IPS DF 19.7 (cell line): ENCODE results near the gene RMND5A.

Experiments
- DNase-seq: peaks from one replicate; pipeline ENCODE4 v3.0.0-alpha.2; 2013; ENCODE audit warnings: low read depth, low spot score

Gene RMND5A

DNA sequence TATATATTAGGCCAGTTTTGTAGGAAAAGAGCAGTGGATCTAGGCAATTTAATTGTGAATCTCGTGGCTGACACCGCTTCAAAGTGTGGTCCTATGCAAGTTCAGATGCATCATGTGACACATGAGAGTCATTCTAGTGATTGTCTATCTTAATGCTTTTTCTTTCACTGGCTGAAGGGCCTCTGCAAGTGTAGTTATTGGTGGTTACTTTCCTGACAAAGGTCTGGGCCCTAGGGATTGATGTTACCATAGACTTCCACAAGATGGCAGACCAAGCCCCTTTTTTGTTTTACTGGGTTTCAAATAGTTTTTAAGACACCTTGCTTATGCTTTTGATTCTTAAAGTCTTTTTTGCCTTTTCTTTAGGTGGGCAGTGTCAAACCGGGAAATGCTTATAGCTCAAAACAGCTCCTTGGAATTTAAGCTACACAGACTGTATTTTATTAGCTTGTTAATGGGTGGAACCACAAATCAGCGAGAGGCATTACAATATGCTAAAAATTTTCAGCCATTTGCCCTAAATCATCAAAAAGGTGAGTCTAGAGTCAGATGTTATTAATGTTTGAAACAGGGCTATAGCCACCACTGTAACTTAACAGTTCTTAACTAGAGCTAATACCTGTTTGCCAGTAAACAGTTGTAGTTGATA is 44.7 kb downstream of the RMND5A start:
- DNase-seq = no peak

DNA sequence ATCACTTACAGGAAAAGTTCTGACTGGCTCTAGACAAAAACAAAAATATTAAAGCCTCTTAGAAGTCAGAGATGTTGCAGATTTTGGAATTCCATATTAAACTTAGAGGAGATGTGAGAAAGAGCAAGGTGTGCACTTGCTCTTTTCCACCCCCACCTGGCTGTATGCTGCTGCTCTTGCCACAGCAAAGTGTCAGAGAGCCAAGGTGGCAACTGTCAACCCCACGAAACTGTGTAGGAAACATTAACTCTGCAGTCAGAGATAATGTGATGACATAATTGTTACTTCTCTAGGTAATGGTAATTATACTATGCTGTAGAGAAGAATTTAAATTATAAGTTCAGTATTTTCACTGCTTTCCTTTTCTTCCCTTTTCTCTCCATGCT is 45.2 kb downstream of the RMND5A start:
- DNase-seq = no peak

DNA sequence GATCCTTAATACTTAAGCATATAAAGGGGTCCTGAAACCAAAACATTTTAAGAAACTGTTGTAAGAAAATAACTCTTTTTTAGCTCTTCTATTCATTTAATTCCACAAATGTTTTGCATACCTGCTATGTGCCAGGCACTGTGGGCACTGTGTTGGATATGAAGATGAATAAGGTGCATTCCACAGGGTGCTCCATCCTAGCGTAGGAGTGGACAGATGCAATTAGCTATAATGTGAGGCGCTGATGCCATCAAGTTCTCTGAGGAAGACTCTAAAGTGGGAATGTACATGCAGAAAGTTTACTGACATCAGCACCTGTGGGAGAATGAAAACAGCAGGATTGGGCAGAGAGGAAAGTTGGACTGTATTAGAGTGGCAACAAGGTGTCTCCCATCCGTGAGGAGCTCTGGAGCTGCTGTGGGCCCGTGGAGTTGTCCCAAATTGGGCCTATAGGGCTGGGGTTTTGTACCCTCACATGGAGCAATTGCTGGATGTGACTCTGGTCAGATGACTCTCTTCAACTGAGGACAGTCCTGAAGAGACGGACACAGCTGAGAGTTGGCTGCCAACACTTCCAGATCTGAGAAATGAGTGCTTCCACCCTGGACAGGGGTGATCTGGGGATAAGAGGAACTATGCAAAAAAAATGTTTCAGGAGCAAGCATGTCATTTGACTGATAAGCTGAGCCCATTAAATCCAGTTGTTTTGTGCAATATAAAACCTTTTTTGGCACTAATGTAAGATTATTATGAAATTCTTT is 48.3 kb downstream of the RMND5A start:
- DNase-seq = no peak

DNA sequence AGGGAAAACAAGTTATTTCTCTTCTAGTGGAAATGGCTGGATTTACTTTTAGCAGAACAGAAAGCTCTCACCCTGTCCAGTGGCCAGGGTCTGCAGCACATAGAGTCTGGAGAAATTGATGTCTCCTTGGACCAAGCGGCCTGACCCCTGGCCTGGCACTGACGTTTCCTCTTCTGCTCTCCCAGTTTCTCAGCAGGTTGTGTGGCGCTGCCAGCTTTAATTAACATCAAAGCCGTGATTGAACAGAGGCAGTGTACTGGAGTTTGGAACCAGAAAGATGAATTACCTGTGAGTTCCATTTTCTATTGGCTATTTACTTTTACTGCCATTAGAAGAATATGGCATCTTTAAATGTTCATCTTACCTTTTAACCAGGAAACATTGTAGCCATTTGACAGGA is 49.7 kb downstream of the RMND5A start:
- DNase-seq = no peak

DNA sequence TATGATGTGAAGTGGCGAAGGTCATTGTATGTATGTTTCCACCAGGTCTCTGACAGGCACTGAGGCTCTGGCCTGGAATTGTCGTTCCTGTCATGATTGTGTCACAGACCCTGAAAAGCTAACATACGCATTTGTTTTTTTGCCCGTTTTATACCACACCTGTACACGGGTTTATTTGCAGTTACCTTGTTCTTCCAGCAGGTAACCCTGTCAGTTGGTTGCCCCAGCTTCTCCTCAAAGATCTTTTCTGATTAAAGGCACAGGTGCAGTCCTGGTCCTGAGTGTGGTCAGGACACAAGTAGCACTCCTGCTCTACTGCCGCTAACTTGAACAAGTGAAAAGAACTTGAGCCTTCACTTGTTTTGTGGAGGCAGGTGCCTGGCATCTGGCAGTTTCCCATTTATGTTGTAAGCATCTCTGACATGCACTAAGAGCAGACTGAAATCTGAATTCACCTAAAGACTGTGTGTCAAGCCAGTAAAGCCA is 50.8 kb downstream of the RMND5A start:
- DNase-seq = no peak

DNA sequence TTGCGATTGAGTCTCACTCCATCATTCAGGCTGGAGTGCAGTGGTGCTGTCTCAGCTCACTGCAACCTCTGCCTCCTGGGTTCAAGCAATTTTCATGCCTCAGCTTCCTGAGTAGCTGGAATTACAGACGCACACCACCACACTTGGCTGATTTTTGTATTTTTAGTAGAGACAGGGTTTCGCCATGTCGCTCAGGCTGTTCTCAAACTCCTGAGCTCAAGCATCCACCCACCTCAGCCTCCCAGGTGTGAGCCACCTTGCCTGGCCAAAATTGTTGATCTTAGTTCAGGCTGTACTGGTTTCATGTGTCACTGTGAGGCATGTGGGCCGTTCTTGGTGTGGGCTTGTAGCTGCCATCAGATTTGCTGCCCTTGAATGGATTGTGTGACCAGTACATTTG is 52.5 kb downstream of the RMND5A start:
- DNase-seq = no peak

DNA sequence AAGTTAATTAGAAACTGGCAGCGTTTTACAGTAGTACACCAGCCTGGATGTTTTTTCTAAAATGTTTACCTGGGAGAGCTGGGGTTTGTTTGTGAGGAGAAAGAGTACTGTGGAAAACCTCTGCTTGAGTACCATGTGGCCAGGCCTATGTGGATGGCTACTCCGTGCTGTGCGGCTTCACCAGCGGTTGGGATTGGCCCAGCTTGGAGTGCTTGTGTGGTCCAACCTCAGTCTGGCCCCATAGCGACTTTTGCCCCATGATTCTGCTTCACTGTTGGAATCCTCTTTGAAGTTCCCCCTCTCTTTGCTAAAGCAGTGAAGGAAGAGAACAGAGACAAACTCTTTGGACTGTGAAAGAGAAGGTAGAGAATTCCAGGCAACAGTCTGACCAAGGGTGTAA is 54.8 kb downstream of the RMND5A start:
- no peak for DNase-seq

DNA sequence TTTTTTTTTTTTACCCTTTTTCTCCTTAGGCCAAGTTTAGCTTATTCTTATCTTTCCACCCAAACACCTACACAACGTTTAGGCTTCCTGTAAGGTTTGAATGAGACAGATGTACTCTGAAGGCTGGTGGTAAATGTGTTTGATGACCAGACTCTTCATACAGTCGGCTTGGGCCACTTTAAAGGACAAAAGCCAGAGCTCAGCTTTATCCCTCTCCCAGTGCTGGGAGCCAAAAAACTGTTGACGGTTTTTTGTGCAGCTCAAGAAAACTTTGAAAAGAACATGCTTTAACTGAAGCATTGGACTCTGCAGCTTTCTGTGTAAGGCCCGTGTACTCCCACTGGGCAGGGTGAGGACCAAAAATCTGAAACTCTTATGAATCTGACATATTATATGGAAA is 55.2 kb downstream of the RMND5A start:
- DNase-seq = no peak

DNA sequence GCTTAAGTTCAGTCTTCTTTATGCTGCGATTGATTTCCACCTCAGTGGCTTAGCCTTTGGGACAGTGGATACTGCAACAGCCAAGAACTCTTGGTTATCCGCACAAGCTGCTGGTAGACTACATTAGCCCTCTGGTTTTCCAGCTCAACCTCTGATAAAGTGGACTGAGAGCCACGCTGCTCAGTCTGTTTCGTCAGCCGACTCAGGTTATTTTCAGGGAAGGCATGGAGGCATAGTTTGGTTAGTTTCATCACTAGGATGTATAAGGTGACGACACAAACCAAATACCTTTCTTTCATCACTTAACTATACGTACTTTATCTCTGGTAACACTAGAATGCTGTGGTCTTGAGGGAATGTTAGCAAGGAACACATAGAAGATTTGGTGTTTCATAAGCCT is 56.4 kb downstream of the RMND5A start:
- DNase-seq = no peak

DNA sequence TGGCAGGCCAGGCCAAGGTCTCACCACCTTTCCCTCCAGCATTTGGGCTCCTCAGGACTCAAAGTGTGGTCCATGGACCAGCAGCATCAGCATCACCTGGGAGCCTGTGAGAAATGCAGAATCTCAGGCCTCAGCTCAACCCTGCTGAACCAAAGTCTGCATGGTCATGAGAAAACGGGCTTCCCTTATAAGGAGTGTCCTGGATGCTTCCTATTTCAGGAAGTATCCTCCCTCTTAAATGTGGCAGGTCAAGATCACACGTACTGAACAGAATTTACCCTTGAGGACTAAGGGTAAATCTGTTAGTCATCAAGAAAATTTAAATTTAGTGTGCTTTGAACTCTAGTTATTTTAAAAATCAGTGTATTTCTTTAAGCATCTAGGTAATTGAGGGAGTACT is 58.9 kb downstream of the RMND5A start:
- DNase-seq = no peak

DNA sequence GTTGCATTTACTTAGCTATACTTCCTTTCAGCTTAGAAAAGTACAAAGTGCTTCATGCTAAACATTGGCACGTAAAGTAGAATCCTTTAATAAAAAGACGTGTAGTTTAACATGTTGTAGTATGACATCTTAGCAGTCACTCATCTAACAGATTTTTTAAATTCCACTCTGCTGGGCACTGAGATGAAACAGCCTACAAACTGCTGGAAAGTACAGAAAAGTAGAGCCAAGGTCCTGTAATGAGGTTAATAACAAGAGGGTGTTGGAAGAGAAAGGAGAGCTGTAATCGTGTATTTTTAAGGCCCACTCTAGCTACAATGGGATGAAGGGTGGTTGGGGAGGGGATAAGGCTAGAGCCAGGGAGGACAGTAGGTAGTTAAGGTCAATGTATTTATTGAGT is 59.9 kb downstream of the RMND5A start:
- DNase-seq = no peak

DNA sequence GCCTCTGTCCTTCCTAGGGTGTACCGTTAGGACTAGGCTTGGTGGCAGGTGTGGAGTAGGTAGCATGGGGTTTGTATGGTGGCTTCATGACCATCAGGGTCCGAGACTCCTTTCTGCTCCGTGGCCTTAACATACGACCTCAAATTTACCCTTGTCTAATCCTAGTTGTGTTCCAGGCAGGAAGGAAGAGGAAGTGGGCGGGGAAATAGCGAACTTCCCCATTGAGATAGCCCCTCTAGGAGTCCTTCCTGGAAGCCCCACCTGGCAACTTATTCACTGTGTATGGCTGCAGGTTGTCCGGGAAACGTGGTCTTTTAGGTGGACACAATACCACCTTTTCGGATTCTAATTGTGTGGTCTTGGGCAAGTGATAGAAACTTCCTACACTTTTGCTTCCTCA is 61.3 kb downstream of the RMND5A start:
- no peak for DNase-seq

DNA sequence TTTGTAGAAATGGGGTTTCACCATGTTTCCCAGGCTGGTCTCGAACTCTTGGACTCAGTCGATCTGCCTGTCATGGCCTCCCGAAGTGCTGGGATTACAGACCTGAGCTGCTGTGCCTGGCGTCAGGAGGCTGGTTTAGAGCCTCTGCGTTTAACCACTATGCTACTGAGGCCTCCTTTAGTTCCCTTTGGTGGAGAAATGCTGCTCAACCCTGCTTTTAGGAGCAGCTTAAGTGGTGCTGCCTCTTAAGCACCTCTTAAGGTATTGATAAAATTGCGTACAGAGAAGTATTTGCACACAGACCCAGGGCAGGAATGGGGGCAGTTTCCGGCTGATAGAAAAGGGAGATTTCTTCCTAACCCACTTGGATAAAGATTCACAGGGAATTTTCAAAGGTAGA is 62.7 kb downstream of the RMND5A start:
- no peak for DNase-seq

DNA sequence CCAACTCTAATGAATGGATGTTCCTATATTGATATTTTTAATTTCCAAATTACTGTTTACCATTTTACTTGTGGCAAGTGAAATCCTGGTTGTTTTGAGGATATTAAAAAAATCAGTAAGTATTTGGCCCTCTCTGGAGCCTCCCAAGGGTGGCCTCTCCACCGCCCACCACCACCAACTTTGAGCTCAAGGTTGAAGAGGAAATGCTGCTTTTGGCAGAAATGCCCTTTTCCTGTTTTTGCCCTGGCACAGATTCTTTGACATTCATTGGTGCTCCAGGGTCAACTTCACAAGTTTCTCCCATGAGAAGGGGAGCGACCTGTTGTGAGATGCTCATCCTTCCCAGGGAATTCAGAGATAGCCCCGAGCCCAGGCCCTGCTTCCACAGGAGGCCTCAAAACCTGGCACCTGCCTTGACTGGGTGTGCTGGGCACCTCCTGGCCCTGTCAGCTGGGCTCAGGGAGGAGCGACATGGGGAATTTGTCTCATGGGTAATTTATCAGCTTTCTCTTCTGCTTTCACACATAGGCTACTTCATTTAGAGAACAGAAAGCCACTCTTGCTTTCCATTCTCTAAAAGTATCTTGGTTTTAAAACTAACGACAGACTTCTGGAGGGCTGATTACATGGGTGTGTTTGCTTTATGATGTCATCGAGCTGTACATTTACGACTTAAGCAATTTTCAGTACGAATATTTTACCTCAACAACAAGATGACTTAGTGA is 63.7 kb downstream of the RMND5A start:
- no peak for DNase-seq

DNA sequence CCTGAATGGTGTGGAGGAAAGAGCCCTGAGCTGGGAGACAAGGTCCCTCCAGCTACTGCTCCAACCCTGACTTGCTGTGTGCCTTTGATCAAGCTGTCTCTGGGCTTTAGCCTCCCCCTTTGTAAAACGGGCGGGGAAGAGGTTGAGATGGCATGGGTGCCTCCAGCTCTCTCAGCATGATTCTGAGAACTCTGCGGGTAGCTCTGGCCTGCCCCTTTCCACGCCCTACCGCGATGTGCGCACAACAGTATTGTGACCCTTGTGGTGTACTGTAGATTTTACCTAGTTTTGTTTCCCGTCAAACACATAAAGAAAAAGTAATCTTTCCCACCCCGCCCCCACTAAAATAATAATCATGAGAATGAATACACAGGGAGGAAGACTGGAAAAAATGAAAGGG is 65.4 kb downstream of the RMND5A start:
- DNase-seq = no peak

DNA sequence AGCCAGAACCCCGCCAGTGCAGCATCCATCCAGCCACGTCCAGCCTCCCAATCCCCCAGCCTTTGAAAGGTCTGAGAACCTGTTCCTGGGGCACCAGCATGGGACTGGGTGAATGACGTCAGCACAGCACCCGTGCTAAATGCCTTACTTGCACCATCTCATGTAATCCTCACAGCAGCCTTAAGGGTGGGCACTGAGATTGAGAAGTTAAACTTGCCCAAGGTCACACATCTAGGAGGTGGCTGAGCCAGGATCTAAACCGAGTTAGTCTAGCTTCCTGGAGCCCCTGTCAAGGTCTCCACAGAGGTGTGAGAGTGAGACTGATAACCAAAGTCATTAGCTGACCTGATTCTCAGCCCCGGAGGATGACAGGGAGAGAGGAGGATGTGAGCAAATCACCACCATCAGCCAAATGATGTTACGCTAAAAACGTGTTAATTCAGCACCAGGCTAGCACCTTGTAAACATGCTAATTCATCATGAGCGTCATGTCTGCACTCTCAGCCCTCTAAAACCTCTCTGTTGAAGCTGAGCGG is 66.0 kb downstream of the RMND5A start:
- no peak for DNase-seq

DNA sequence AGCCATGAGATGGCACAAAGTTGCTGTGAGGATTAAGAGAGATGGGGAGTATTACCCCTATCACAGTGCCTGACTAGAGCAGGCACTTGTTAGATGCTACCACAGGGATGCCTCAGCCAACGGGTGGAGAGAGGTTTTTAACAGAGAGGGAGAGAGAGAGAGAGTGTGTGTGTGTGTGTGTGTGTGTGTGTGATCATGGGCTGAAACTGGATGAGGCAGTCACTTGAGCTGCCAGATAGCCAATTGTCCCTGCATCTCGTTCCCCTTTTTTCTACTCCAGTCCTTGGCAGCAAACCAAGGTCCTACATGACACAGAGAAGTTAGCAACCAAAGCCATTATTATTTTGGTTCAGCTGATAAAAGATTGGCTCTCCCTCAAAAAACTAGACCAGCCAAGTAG is 67.6 kb downstream of the RMND5A start:
- DNase-seq = no peak

DNA sequence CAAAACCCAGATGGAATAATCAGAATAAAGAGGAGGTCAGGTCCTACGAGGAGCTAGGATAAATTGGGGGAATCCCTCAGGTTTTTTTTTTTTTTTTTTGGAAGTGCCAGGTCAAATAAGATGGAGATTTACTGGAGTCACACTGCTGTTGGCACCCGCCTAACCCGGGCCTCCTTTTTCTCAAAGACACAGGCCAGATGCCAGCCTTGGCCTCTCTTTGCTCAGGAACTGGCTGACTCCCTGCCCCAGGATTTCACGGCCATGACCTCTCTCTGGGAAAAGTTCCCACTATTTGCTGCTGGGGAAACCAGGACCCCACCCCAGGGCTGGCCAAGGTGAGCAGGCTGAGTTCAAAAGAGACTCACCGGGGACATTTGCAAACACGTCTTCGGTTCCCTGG is 68.1 kb downstream of the RMND5A start:
- no peak for DNase-seq

DNA sequence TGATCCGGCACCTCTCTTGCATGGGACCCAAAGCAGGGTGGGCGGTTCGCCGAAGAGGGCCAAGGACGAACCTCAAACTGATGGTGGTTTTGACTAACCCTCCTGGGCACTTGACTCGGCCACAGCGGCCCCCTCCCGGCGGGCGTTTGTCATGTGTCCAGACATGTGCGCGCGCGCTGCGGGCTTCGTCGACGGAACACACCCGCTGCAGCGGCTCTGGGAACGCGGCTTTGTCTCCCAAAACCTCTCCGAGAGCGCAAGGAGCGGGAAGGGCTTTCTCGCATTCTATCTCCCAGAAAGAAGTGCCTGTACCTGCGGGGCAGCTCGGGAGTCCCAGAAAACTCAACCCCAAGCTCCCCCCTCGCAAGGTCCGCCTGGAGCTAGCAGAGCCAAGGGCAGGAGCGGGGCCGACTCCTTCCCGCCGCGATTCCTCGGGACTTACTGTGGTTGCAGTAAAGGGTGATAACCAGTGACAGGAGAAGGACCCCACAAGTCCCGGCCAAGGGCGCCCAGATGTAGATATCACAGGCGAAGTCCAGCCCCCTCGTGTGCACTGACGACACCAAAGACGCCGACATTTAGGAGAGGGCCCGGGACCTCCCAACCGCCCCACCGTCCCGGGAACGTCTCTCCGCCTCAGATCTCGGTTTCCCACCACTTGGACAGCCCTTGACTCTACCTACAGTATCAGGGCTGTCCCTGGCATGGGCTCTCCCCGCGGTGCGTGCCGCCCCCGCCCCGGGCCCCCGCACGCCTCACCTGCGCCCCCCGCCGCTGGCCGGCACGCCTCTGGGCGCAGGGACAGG is 69.0 kb downstream of the RMND5A start:
- DNase-seq = no peak

DNA sequence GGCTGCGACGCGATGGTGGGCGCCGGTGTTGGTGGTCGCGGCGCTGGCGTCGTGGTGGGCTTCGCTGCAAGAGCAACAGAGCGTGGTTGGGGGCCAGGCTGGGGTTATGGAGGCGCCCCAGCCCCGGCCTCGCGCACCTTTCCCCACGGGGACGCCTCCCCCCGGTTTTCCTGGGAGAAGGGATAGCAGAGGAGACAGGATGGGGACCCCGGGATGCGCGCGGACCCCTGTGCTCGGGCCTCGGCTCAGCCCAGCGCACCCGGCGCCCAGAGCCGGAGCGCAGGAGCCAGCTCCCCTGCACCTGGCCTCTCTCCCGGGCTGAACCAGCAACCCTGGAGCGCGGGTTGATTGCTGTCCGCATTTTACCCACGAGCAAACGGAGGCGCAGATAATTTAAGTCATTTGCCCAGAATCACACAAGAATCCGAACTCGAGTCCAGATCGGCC is 69.6 kb downstream of the RMND5A start:
- no peak for DNase-seq

DNA sequence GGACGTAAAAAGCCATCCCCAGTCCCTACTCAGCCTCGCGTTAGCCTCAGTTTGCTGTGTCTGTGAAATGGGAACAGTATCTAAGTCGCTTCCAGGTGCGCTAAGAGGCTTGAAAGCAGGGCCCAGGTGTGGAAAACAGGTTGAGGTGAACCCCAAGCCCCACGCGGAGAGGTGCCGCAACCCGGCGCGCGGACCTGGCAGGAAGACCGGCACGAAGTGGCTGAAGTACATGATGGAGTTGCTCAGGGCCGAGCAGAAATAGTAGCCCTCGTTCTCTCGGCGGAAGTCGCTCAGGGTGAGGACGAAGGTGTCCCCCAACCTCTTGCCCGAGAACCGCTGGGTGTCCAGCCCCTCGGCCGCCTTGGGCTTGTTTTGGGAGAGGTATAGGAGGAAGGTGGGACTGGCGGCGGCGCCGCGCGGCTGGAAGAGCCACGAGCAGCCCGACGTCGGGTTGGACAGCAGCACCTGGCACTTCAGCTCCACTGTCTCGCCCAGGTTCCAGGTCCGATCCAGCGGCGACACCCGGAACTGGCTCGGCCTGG is 70.1 kb downstream of the RMND5A start:
- DNase-seq = no peak
